Hepatocyte (in vitro differentiated cells): Measurements from ENCODE around the gene C20orf204. TPM values are rescaled to one million over a fixed set of nuclear protein-coding genes. Genes with fewer than 3 reads are reported as not detected.

Experiments
- DNase-seq: peaks from one replicate; pipeline ENCODE4 v3.0.0-alpha.2; 2016; ENCODE audit warnings: low spot score
- H2AFZ ChIP-seq: fragments of 200-600 bp; sonication (generic); 2 replicates; pipeline ENCODE4 v1.6.0; 2016; ENCODE audit warnings: antibody characterized with exemption, mild to moderate bottlenecking
- H3K27ac ChIP-seq: fragments of 200-600 bp; sonication (generic); 2 replicates; pipeline ENCODE4 v1.5.1; 2016; ENCODE audit warnings: mild to moderate bottlenecking
- H3K27me3 ChIP-seq: fragments of 200-600 bp; sonication (generic); 2 replicates; pipeline ENCODE4 v1.6.1; 2016
- H3K36me3 ChIP-seq: fragments of 200-600 bp; sonication (generic); replicated peaks from 2 replicates; pipeline ENCODE4 v1.5.1; 2016; ENCODE audit warnings: low read depth; ENCODE audit not compliant: insufficient read depth
- H3K4me1 ChIP-seq: fragments of 200-600 bp; sonication (generic); 2 replicates; pipeline ENCODE4 v1.5.1; 2016; ENCODE audit warnings: mild to moderate bottlenecking, moderate library complexity; ENCODE audit not compliant: insufficient read depth
- H3K4me2 ChIP-seq: fragments of 200-600 bp; sonication (generic); 2 replicates; pipeline ENCODE4 v1.6.0; 2016
- H3K4me3 ChIP-seq: fragments of 200-600 bp; sonication (generic); 2 replicates; pipeline ENCODE4 v1.5.1; 2016; ENCODE audit warnings: mild to moderate bottlenecking
- H3K79me2 ChIP-seq: fragments of 200-600 bp; sonication (generic); 2 replicates; pipeline ENCODE4 v1.6.0; 2017; ENCODE audit warnings: mild to moderate bottlenecking
- H3K9me2 ChIP-seq: fragments of 200-600 bp; sonication (generic); replicated peaks from 2 replicates; pipeline ENCODE4 v1.6.0; 2017; ENCODE audit warnings: mild to moderate bottlenecking; ENCODE audit not compliant: insufficient read depth
- H3K9me3 ChIP-seq: fragments of 200-600 bp; sonication (generic); 2 replicates; pipeline ENCODE4 v1.5.1; 2016; ENCODE audit warnings: low read depth, mild to moderate bottlenecking
- H4K20me1 ChIP-seq: fragments of 200-600 bp; sonication (generic); 2 replicates; pipeline ENCODE4 v1.6.0; 2016; ENCODE audit warnings: mild to moderate bottlenecking; ENCODE audit not compliant: insufficient read depth, poor library complexity, severe bottlenecking
- CTCF ChIP-seq: fragments of 200-600 bp; sonication (generic); IDR thresholded peaks from 2 replicates; pipeline ENCODE4 v1.5.1; 2016; ENCODE audit warnings: antibody characterized with exemption, mild to moderate bottlenecking; ENCODE audit not compliant: poor library complexity
- EZH2 ChIP-seq: fragments of 200-600 bp; sonication (generic); IDR thresholded peaks from 2 replicates; pipeline ENCODE4 v1.6.1; 2016; ENCODE audit warnings: antibody characterized with exemption, mild to moderate bottlenecking, borderline replicate concordance
- EZH2phosphoT487 ChIP-seq: fragments of 200-600 bp; sonication (generic); IDR thresholded peaks from one replicate; pipeline ENCODE4 v1.6.1; 2018; ENCODE audit warnings: antibody characterized with exemption, mild to moderate bottlenecking, low read depth, moderate library complexity; ENCODE audit not compliant: unreplicated experiment, severe bottlenecking
- WGBS: methylation state at CpG from one replicate; pipeline ENCODE4 v1.1.6; 2016; ENCODE audit warnings: low lambda C conversion rate; ENCODE audit errors: missing lambda C conversion rate; 5-methylcytosine and 5-hydroxymethylcytosine counted together
- polyA plus RNA-seq: library from polyadenylated mRNA; unstranded; fragments of >200 nt; fragmentation: Nextera tagmentation; extraction: Ambion mirVana; gene quantifications from 2 replicates; pipeline ENCODE4 v1.2.1, GENCODE V29; 2016
- total RNA-seq: library from RNA; depleted of rRNA; stranded (reverse); fragments of >200 nt; gene quantifications from 2 replicates; pipeline ENCODE4 v1.2.3, GENCODE V29; 2014

C20orf204 gene
- total and polyA plus RNA-seq, 2 experiments from 2014 or later: 0.57 to 1.7 TPM

GRCh38 chr20:64025826-64026412 is 10.1 kb upstream of the C20orf204 start:
- Histone ChIP-seq H3K9me3 (no peaks in the 10 kb centered on the region), H3K27me3 (no peaks in the 10 kb centered on the region), H4K20me1 (peaks cover 13% of the 10 kb centered on the region), H3K4me2 (no peak overlapping the region), H3K9me2 (no peaks in the 10 kb centered on the region), H3K27ac (no peak overlapping the region), H2AFZ (no peak overlapping the region), H3K4me3 (no peak overlapping the region), H3K4me1 (peaks cover 5% of the 10 kb centered on the region), H3K79me2 (no peaks in the 10 kb centered on the region), H3K36me3 (no peaks in the 10 kb centered on the region)
- WGBS: 95% methylated on average over 28 of the region's 29 CpGs
- TF ChIP-seq CTCF (no peak), EZH2 (no peak), EZH2phosphoT487 (no peak)
- peak; percentile 5 for DNase-seq

- no peak for DNase-seq
- H4K20me1 ChIP-seq: peaks cover 23% of the 10 kb centered on the region
- peaks cover 5% of the 10 kb centered on the region for H3K4me1 ChIP-seq
- no peak overlapping the region for H3K4me2 ChIP-seq
- H3K4me3 ChIP-seq: no peak overlapping the region
- no peaks in the 10 kb centered on the region for H3K9me2 ChIP-seq
- 77% methylated on average over 24 of the region's 24 CpGs for WGBS
- H3K9me3 ChIP-seq: no peaks in the 10 kb centered on the region
- H3K36me3 ChIP-seq: no peaks in the 10 kb centered on the region
- no peaks in the 10 kb centered on the region for H3K27me3 ChIP-seq
- TF ChIP-seq EZH2: no peak
- H2AFZ ChIP-seq: no peak overlapping the region
- no peak overlapping the region for H3K27ac ChIP-seq
- no peaks in the 10 kb centered on the region for H3K79me2 ChIP-seq
Observed at GRCh38 chr20:64027981-64028685, 7.8 kb upstream of the C20orf204 start.

GRCh38 chr20:64029293-64030117 is 6.5 kb upstream of the C20orf204 start:
- no peak overlapping the region for H3K27ac ChIP-seq
- no peak for DNase-seq
- H3K4me3 ChIP-seq: no peak overlapping the region
- no peaks in the 10 kb centered on the region for H3K9me2 ChIP-seq
- no peaks in the 10 kb centered on the region for H3K36me3 ChIP-seq
- H3K4me1 ChIP-seq: peaks cover 3% of the 10 kb centered on the region
- H4K20me1 ChIP-seq: peaks cover 24% of the 10 kb centered on the region
- H3K9me3 ChIP-seq: no peaks in the 10 kb centered on the region
- WGBS: 96% methylated on average over 37 of the region's 38 CpGs
- no peak overlapping the region for H2AFZ ChIP-seq
- no peak overlapping the region for H3K4me2 ChIP-seq
- no peaks in the 10 kb centered on the region for H3K27me3 ChIP-seq
- H3K79me2 ChIP-seq: no peaks in the 10 kb centered on the region
- TF ChIP-seq EZH2: no peak

GRCh38 chr20:64030371-64031134 is 5.4 kb upstream of the C20orf204 start:
- TF ChIP-seq EZH2phosphoT487 (peak; percentile 100), CTCF (no peak)
- 68% methylated on average over 20 of the region's 20 CpGs for WGBS

More at GRCh38 chr20:64030371-64031134, 5.4 kb upstream of the C20orf204 start:
- Histone ChIP-seq H2AFZ (peak overlapping the region; percentile 43), H3K36me3 (no peaks in the 10 kb centered on the region), H3K4me2 (no peak overlapping the region), H4K20me1 (peaks cover 20% of the 10 kb centered on the region), H3K4me1 (no peaks in the 10 kb centered on the region), H3K9me2 (no peaks in the 10 kb centered on the region), H3K4me3 (no peak overlapping the region), H3K27ac (no peak overlapping the region), H3K9me3 (no peaks in the 10 kb centered on the region), H3K27me3 (no peaks in the 10 kb centered on the region), H3K79me2 (no peaks in the 10 kb centered on the region)
- peak; percentile 54 for DNase-seq
